ENCODE data around the gene DNAJC12.
"Not testable (repeated sequence)": the region's sequence is repeated elsewhere in the genome, so short reads cannot be mapped to it uniquely, and the experiment has no call there.

The DNAJC12 gene

DNA sequence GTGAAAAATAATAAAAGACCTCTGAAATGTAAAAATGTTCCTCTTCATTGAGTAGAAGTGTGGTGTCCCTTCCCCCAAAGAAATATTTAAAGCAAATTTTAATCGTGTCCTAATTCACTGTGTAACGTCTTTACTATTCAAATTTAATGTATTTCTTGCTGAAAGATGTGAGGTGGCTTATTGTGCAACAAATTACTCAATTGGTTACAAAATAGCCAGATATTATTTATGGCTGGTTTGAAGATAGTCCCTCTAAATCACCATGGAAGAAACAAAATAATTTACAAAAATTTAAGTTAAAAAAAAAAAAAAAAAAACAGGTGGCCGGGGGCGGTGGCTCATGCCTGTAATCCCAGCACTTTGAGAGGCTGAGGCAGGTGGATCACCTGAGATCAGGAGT lies 43.7 kb downstream of the DNAJC12 start:
- Histone ChIP-seq H3K4me1 (peaks cover 19% of the 10 kb centered on the region), H3K9me3 (no peaks in the 10 kb centered on the region), H3K36me3 (replicated peaks) (no peaks in the 10 kb centered on the region), H3K27me3 (ENCODE audit: low read depth) (no peaks in the 10 kb centered on the region), H3K4me3 (no peak overlapping the region)
- in situ Hi-C loops (cut with MboI; ENCODE audit: low sequenced_read_pairs): no loop called here
- DNase-seq (ENCODE audit: low spot score in 2 of 2): no peak

DNA sequence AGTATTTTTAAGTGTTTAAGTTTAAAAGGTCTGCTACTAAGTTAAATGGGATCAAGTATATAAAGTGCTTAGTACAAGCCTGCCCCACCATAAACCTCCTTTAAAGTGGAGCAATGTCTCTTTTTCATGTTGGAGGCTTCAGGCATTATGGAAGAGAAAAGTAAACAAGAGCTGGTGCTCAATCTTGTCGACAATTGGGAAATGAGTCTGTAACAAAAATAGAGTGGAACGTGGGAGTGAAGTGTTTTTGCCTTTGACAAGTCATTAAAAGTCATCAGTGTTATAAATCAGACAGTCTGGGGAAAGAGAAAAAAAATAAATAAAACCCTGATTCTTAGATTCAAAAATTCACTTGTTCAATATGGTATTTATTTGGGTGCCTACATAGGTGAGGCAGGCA lies 44.7 kb downstream of the DNAJC12 start:
- H3K27me3 ChIP-seq (ENCODE audit: low read depth): no peaks in the 10 kb centered on the region
- H3K4me1 ChIP-seq: peaks cover 23% of the 10 kb centered on the region
- H3K36me3 ChIP-seq (replicated peaks): no peaks in the 10 kb centered on the region
- H3K4me3 ChIP-seq: no peak overlapping the region
- no peaks in the 10 kb centered on the region for H3K9me3 ChIP-seq
- in situ Hi-C loops (cut with MboI; ENCODE audit: low sequenced_read_pairs): no loop called here
- DNase-seq (ENCODE audit: low spot score in 2 of 2): no peak

DNA sequence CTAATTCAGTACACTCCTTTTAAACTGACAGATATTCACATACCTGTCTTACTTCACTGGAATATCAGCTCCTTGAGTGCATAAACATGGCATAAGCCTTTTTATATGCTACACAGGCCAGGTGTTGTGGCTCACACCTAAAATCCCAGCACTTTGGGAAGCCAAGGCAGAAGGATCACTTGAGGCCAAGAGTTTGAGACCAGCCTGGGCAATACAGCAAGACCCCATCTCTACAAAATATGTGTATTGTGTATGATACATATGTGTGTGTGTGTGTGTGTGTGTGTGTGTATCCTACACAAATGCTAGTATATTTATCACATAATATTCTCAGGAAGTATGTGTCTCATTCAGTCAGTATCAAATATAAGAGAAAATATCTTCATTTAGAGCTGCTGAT lies 45.3 kb downstream of the DNAJC12 start:
- no peak for DNase-seq (ENCODE audit: low spot score in 2 of 2)

DNA sequence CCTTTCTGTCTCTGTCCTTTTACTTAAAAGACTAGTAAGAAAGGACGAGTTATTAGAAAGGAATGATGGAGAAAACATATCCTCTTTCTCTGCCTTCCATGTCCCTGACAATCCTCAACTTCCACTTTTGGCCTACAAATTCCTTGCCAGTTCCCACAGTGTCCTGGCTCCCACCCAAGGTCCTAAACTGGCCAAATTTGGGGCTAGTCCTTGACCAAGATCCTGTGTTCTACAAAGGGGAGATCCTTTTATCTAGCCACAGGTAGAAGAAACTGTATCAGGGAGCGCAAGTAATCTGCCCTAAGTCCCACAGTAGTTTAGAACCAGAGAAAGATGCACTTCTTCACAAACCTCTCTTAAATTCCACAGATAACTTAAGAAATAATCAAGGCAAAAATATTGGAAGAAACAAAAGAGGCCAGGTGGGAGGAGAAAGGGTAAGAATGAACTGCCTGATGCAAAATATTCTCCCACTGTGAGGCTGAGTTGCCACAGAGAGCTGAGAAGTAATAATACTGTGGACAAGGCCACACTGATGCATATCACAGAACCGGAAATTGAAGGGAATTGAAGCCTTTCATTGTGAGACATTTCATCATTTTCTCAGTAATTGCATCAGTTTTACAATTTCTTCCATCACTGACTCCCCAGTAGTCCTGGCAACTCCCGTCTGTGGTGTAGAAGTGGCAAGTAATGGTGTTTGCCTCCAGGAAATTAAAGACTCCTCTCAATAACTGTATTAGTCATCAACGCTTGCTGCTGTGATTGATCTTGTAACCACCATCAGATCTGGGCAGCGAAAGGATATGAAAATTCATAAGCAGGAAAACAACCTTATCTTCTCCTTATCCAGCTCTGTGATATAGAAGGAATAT lies 47.2 kb downstream of the DNAJC12 start:
- Histone ChIP-seq H3K4me3 (no peak overlapping the region), H3K4me1 (peaks cover 23% of the 10 kb centered on the region), H3K36me3 (replicated peaks) (no peaks in the 10 kb centered on the region), H3K27me3 (ENCODE audit: low read depth) (no peaks in the 10 kb centered on the region), H3K9me3 (no peaks in the 10 kb centered on the region)
- in situ Hi-C loops (cut with MboI; ENCODE audit: low sequenced_read_pairs): no loop called here
- no peak for DNase-seq (ENCODE audit: low spot score in 2 of 2)

More for the DNA sequence above, 45.3 kb downstream of the DNAJC12 start:
- Histone ChIP-seq H3K4me1 (peaks cover 23% of the 10 kb centered on the region), H3K36me3 (replicated peaks) (no peaks in the 10 kb centered on the region), H3K27me3 (ENCODE audit: low read depth) (no peaks in the 10 kb centered on the region), H3K4me3 (no peak overlapping the region), H3K9me3 (no peaks in the 10 kb centered on the region)
- in situ Hi-C loops (cut with MboI; ENCODE audit: low sequenced_read_pairs): no loop called here

DNA sequence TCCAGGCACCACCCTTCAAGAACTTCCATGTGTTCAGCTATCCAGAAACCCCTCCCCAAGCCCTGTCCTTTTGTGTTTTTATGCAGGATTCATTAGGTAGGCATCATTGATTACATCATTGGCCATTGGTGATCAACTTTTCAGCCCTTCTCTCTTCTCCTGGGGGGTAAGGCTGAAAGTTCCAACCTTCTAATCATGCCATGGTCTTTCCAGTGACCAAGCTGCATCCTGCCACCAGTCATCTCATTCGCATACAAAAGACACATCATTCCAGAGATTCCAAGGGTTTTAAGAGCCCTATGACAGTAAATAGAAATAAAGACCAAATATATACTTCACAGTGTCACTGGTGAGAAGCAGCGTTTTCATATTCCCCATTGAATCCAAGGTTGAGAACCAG lies 48.2 kb downstream of the DNAJC12 start:
- Histone ChIP-seq H3K9me3 (no peaks in the 10 kb centered on the region), H3K27me3 (ENCODE audit: low read depth) (no peaks in the 10 kb centered on the region), H3K4me1 (peaks cover 20% of the 10 kb centered on the region), H3K36me3 (replicated peaks) (no peaks in the 10 kb centered on the region), H3K4me3 (no peak overlapping the region)
- in situ Hi-C loops (cut with MboI; ENCODE audit: low sequenced_read_pairs): no loop called here
- DNase-seq (ENCODE audit: low spot score in 2 of 2): no peak

DNA sequence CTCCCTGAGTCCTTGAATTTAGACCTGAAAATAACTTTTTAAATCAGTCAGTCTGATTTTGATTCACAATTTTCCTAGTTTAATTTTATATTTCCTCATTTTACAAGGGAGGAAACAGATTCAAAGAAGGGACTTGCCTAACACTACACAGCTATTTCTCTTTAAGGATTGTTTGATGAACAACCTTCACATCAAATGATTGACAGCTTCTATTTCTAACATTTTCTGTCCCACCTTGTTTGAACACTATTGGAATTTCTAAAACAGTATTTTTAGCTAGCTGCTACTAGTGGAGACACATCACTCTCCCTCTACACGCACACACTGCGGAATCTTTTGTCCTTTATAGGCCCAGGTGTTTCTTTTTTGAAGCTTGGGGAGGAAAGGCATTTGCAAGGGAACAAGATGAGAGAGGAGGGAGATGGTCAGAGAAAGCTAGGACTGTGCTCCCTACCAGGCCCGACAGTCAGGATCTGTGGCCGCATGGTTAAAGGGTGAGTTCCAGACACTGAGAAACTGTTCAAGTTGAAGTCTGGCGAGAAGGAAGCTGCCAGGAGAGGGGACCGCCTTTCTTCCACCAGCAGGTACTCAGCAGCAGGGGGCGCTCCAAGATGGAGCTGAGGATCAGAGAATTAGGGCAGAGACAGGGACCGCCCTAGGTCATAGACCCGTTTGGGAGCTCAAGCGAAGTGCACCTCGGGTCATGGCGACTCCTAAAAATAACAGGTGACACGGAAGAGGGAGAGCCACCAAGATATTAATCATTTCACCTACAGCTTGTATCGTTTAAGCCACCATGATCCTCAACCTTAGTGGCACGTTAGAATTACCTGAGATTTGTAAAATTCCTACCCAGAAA lies 49.7 kb downstream of the DNAJC12 start:
- Histone ChIP-seq H3K4me1 (peaks cover 20% of the 10 kb centered on the region), H3K9me3 (no peaks in the 10 kb centered on the region), H3K27me3 (ENCODE audit: low read depth) (no peaks in the 10 kb centered on the region), H3K36me3 (replicated peaks) (no peaks in the 10 kb centered on the region), H3K4me3 (no peak overlapping the region)
- in situ Hi-C loops (cut with MboI; ENCODE audit: low sequenced_read_pairs): no loop called here
- peak; percentile 45 to 89 for DNase-seq (ENCODE audit: low spot score in 2 of 2)

DNA sequence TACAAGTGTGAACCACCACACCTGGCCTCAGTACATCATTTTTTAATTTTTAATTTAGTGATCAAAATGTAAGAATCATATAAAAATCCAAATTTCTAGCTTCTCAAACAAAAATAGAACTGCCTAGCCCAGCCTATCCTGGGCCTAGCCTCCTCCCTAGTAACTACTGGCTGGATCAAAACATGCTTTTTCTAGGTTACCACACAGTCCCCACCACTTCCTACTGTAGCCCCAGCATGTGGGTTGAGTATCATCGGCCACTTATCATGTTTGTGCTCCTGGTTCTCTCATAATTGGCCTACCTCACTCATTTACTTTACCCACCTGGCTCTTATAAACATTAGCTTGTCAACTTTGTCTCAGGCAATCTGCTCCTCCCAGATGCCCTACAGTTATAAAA lies 52.9 kb downstream of the DNAJC12 start:
- no peaks in the 10 kb centered on the region for H3K9me3 ChIP-seq
- H3K36me3 ChIP-seq (replicated peaks): no peaks in the 10 kb centered on the region
- in situ Hi-C loops (cut with MboI; ENCODE audit: low sequenced_read_pairs): no loop called here
- no peak for DNase-seq (ENCODE audit: low spot score in 2 of 2)
- H3K27me3 ChIP-seq (ENCODE audit: low read depth): no peaks in the 10 kb centered on the region
- no peak overlapping the region for H3K4me3 ChIP-seq
- peaks cover 8% of the 10 kb centered on the region for H3K4me1 ChIP-seq

DNA sequence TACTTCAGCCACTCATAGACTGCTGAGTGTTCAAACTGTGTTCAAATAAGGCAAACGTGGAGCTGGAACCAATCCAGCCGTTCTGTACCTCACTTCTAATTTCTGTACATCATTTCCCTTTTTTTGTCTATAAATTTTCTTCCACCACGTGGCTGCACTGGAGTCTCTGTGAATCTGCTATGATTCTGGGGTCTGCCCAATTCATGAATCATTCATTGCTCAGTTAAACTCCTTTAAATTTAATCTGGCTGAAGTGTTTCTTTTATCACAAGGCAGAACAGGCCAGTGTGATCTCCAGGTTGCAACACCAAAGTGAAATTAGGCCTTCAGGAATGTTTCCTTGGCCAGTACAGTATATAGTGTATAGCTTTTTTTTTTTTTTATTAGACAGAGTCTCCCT lies 53.5 kb downstream of the DNAJC12 start:
- in situ Hi-C loops (cut with MboI; ENCODE audit: low sequenced_read_pairs): no loop called here
- Histone ChIP-seq H3K4me3 (no peak overlapping the region), H3K4me1 (peaks cover 3% of the 10 kb centered on the region), H3K9me3 (no peaks in the 10 kb centered on the region), H3K27me3 (ENCODE audit: low read depth) (no peaks in the 10 kb centered on the region), H3K36me3 (replicated peaks) (no peaks in the 10 kb centered on the region)
- no peak for DNase-seq (ENCODE audit: low spot score in 2 of 2)

DNA sequence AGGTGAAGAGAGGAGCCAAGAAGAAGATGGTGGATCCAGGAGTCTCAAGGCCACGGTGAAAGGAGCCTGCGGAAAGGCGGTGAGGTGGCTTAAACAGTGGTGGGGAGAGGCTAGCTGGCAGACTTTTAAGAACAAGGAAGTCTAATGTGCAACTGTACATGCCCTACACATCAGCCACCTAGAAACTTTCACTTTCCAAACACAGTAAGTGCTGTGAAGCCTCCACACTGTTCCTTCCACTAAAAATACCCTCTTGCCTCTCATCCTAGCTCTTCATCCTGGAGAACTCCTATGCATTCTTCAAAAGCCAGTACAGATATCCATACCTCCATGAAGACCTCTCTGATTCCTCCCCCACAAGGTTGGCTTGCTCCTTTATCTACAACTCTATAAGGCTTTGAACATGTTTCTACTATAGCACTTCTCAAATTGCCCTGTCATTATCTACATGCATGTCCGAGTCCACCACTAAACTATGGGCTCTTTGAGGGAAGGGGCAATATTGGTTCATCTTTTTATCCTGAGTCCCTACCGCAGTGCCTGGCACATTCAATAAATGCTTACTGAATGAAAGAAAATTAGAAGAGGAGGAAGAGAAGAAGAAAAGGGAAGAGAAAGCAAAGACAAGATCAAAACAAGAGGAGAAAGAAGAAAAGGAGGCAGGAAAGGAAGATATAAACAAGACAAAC lies 54.2 kb downstream of the DNAJC12 start:
- Histone ChIP-seq H3K9me3 (no peaks in the 10 kb centered on the region), H3K27me3 (ENCODE audit: low read depth) (no peaks in the 10 kb centered on the region), H3K4me1 (peaks cover 3% of the 10 kb centered on the region), H3K4me3 (no peak overlapping the region), H3K36me3 (replicated peaks) (no peaks in the 10 kb centered on the region)
- in situ Hi-C loops (cut with MboI; ENCODE audit: low sequenced_read_pairs): no loop called here
- DNase-seq (ENCODE audit: low spot score in 2 of 2): no peak

DNA sequence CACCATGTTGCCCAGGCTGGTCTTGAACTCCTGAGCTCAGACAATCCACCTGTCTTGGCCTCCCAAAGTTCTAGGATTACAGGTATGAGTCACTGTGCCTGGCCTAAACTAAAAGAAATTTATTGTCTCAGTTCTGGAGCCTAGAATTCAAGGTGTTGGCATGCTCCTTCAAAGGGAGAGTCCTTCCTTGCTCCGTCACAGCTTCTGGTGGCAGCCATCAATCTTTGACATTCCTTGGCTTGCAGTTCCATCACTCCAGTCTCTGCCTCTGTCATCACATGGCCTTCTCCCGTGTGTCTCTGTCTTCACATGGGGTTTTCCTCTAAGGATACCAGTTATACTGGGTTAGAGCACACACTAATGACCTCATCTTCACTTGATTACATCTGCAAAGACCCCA lies 55.5 kb downstream of the DNAJC12 start:
- no peaks in the 10 kb centered on the region for H3K27me3 ChIP-seq (ENCODE audit: low read depth)
- DNase-seq (ENCODE audit: low spot score in 2 of 2): no peak
- H3K4me1 ChIP-seq: no peaks in the 10 kb centered on the region
- H3K36me3 ChIP-seq (replicated peaks): no peaks in the 10 kb centered on the region
- H3K9me3 ChIP-seq: no peaks in the 10 kb centered on the region
- in situ Hi-C loops (cut with MboI; ENCODE audit: low sequenced_read_pairs): no loop called here
- no peak overlapping the region for H3K4me3 ChIP-seq

DNA sequence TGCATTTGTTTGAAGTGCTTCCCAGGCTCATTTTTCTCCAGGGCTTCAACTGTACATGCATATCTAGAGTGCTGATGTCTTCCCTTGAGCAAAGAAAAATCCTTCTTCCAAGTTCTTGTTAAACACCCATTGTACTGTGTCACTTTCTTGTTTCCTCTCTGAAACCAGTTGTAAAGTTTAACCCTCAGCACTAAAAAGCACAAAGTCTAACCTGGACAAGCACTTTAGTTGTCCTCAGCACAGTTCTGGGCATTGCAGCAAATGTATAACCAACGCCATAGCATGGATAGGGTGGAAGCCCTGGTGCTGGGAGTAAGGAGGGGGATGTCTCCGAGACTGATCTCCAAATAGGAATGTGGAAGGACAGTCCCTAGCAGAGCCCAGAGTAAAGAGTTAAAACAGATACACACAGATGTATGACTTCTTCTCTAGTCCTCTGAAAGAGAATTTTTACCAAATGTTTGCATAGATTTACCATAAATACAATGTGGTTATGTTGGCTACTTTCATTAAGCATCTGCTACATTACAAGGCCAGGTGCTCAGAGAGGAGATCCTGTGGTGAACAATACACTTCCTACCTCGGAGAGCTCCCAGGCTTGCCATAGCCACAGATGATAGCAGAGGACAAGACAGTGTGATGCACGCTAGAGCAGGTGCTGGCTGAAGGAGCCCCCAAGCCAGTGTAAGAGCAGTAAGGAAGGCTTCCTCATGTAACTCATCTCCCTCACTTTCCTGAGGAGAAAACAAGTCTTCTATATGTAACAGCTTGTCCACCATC lies 57.0 kb downstream of the DNAJC12 start:
- H3K36me3 ChIP-seq (replicated peaks): no peaks in the 10 kb centered on the region
- no peaks in the 10 kb centered on the region for H3K4me1 ChIP-seq
- no peak for DNase-seq (ENCODE audit: low spot score in 2 of 2)
- no peaks in the 10 kb centered on the region for H3K27me3 ChIP-seq (ENCODE audit: low read depth)
- no peak overlapping the region for H3K4me3 ChIP-seq
- H3K9me3 ChIP-seq: no peaks in the 10 kb centered on the region
- in situ Hi-C loops (cut with MboI; ENCODE audit: low sequenced_read_pairs): no loop called here

DNA sequence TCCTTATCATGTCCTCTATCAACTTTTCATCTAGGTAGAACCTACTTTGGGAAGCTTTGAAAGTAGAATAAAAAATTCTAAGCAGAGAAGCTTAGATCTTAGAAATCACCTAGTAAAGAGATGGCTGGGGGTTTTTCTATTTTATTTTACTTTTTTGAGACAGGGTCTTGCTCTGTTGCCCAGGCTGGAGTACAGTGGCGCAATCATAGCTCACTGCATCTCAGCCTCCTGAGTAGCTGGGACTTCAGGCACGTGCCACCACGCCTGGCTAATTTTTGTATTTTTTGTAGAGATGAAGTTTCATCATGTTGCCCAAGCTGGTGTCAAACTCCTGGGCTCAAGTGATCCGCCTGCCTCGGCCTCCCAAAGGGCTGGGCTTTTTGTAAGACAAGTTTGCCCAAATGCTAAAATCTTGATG lies 57.8 kb downstream of the DNAJC12 start:
- H3K27me3 ChIP-seq (ENCODE audit: low read depth); H3K36me3 ChIP-seq (replicated peaks); DNase-seq (ENCODE audit: low spot score in 2 of 2); H3K4me1 ChIP-seq; H3K4me3 ChIP-seq; H3K9me3 ChIP-seq; in situ Hi-C loops (cut with MboI; ENCODE audit: low sequenced_read_pairs): not testable (repeated sequence)

DNA sequence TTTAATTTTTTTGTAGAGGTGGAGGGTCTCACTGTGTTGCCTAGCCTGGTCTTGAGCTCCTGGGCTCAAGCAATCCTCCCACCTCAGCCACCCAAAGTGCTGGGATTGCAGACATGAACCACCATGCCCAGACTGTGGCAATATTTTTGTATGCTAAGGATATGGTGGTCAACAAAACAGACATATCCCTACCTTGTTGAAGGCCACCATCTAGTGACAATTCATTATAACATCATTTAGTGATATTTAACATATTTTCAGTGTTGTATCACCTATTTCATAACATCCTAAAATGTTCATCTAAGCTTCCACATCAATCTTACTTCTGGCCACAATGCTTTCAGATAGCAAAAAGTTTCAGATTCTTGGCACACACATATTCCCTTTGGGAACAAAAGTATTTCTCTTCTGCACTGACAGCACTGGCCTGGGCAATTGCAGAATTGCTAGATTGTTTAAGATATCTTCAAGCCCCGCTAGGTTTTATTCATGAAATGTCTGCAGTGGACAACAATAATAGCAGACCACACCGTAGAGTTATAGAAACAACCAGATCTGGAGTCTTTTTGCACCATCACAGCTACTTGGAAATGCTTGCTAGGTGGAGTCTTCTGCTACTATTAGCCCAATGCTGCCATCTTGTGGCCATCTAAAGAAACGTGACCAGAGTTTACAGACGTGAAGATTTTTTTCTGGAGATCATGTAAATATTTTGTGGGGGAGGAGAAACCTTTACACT lies 58.4 kb downstream of the DNAJC12 start:
- Histone ChIP-seq H3K4me3 (no peak overlapping the region), H3K27me3 (ENCODE audit: low read depth) (no peaks in the 10 kb centered on the region), H3K9me3 (no peaks in the 10 kb centered on the region), H3K4me1 (no peaks in the 10 kb centered on the region), H3K36me3 (replicated peaks) (no peaks in the 10 kb centered on the region)
- DNase-seq (ENCODE audit: low spot score in 2 of 2): peak; percentile 81 to 82
- in situ Hi-C loops (cut with MboI; ENCODE audit: low sequenced_read_pairs): no loop called here

Data from HAP-1 (cell line).